HG03108 (cell line): ENCODE data around the gene SUCO.

Experiments used
- ATAC-seq: cut with Tn5 transposase; IDR thresholded peaks from one replicate; pipeline ENCODE4 v1.9.1; 2021; ENCODE audit warnings: moderate library complexity; ENCODE audit not compliant: unreplicated experiment

Gene SUCO

GRCh38 chr1:172640111-172640510 lies 107.2 kb downstream of the SUCO start:
- ATAC-seq: no peak

GRCh38 chr1:172641492-172641891 lies 108.5 kb downstream of the SUCO start:
- ATAC-seq: no peak

- no peak for ATAC-seq
These were observed 110.0 kb downstream of the SUCO start for GRCh38 chr1:172642970-172643369.

- ATAC-seq: no peak
These were observed 113.7 kb downstream of the SUCO start for GRCh38 chr1:172646653-172647052.

- ATAC-seq: no peak
These were observed 114.2 kb downstream of the SUCO start for GRCh38 chr1:172647110-172647564.

GRCh38 chr1:172647987-172648386 lies 115.0 kb downstream of the SUCO start:
- no peak for ATAC-seq

- no peak for ATAC-seq
These were observed 117.7 kb downstream of the SUCO start for GRCh38 chr1:172650474-172651193.

GRCh38 chr1:172653015-172653709 lies 120.2 kb downstream of the SUCO start:
- no peak for ATAC-seq

GRCh38 chr1:172654535-172654934 lies 121.6 kb downstream of the SUCO start:
- ATAC-seq: no peak

GRCh38 chr1:172656576-172656975 lies 123.6 kb downstream of the SUCO start:
- no peak for ATAC-seq

GRCh38 chr1:172657586-172657985 lies 124.6 kb downstream of the SUCO start:
- no peak for ATAC-seq

GRCh38 chr1:172658871-172659453 lies 126.0 kb downstream of the SUCO start, which contains the start of gene FASLG:
FASLG (plus strand) TSS chr1:172659103; CDS start chr1:172659202, 99 bp downstream.
- ATAC-seq: no peak

GRCh38 chr1:172661107-172661506 lies 128.2 kb downstream of the SUCO start:
- no peak for ATAC-seq
